Memory B cell (primary cell): ENCODE results near the gene BANF1.

Experiments used
- ATAC-seq: fragments of 150-1000 bp; cut with Tn5 transposase; 2 replicates; pipeline ENCODE4 v1.10.0; 2021; ENCODE audit warnings: low read depth, mild to moderate bottlenecking, moderate library complexity
- DNase-seq, 2 donors: peaks; one replicate each; pipeline ENCODE4 v3.0.0; 2022; ENCODE audit warnings: low spot score in 2 of 2
- H3K27ac Mint-ChIP-seq: one replicate; pipeline ENCODE4 v1.8.0; 2022; ENCODE audit warnings: mild to moderate bottlenecking, moderate library complexity, mixed read lengths
- H3K27me3 Mint-ChIP-seq: one replicate; pipeline ENCODE4 v1.8.0; 2022; ENCODE audit warnings: mixed read lengths
- H3K36me3 Mint-ChIP-seq: one replicate; pipeline ENCODE4 v1.8.0; 2022; ENCODE audit warnings: mild to moderate bottlenecking, mixed read lengths
- H3K4me1 Mint-ChIP-seq: one replicate; pipeline ENCODE4 v1.8.0; 2022; ENCODE audit warnings: mixed read lengths
- H3K4me3 Mint-ChIP-seq: one replicate; pipeline ENCODE4 v1.8.0; 2022; ENCODE audit warnings: mild to moderate bottlenecking, moderate library complexity, mixed read lengths
- H3K9me3 Mint-ChIP-seq: one replicate; pipeline ENCODE4 v1.8.0; 2022; ENCODE audit warnings: mixed read lengths

BANF1 gene

GRCh38 chr11:66050581-66051231 lies 48.4 kb downstream of the BANF1 start:
- no peak for ATAC-seq
- peaks cover 3% of the 10 kb centered on the region for H3K27me3 Mint-ChIP-seq

DNA sequence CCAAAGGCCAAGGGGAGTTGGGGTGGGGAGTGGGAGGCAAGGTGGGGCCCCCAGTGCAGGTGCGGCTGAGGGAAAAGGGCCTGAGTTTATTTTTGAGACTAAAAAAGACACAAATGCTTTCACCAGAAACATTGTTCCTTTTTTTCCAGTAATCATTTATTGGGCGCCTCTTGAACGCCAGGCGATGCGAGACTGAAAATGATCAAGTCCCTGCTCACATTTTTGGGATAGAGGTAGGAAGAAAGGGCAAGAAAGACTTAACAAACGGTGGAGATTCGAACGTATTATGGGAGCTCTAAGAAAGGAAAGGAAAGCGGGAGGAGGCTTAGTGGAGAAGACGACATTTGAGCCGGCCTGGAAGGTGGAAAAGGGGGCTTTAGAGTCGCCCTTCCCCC lies 49.1 kb downstream of the BANF1 start:
- ATAC-seq (no peak), DNase-seq (no peak)
- Mint-ChIP-seq H3K36me3 (peaks cover 15% of the 10 kb centered on the region), H3K4me1 (peaks cover 19% of the 10 kb centered on the region), H3K27me3 (peaks cover 3% of the 10 kb centered on the region), H3K9me3 (no peaks in the 10 kb centered on the region), H3K27ac (peak overlapping the region; percentile 90), H3K4me3 (peak overlapping the region; percentile 99)

More at GRCh38 chr11:66050581-66051231, 48.4 kb downstream of the BANF1 start:
- DNase-seq, result no peak
- no peaks in the 10 kb centered on the region for H3K9me3 Mint-ChIP-seq
- H3K27ac Mint-ChIP-seq, result peak overlapping the region; percentile 90
- H3K4me3 Mint-ChIP-seq, result peak overlapping the region; percentile 99
- peaks cover 19% of the 10 kb centered on the region for H3K4me1 Mint-ChIP-seq
- H3K36me3 Mint-ChIP-seq, result peaks cover 13% of the 10 kb centered on the region

- H3K36me3 Mint-ChIP-seq, result peaks cover 15% of the 10 kb centered on the region
- H3K9me3 Mint-ChIP-seq, result no peaks in the 10 kb centered on the region
- peak; percentile 91 for ATAC-seq
- H3K4me1 Mint-ChIP-seq, result peaks cover 19% of the 10 kb centered on the region
- peak within 1 kb of the TSS; percentile 98 for H3K27ac Mint-ChIP-seq
- peak; percentile 83 to 87 for DNase-seq
- peaks cover 3% of the 10 kb centered on the region for H3K27me3 Mint-ChIP-seq
- peak within 1 kb of the TSS; percentile 99 for H3K4me3 Mint-ChIP-seq
Measured at GRCh38 chr11:66051766-66052663, 49.7 kb downstream of the BANF1 start, which contains the start of gene SF3B2. SF3B2 (plus strand) TSS chr11:66052364; CDS start chr11:66052385, 21 bp downstream.

- H3K4me1 Mint-ChIP-seq, result peaks cover 19% of the 10 kb centered on the region
- peak overlapping the region; percentile 98 for H3K27ac Mint-ChIP-seq
- peaks cover 18% of the 10 kb centered on the region for H3K36me3 Mint-ChIP-seq
- H3K27me3 Mint-ChIP-seq, result peaks cover 3% of the 10 kb centered on the region
- ATAC-seq, result no peak
- no peaks in the 10 kb centered on the region for H3K9me3 Mint-ChIP-seq
- peak overlapping the region; percentile 99 for H3K4me3 Mint-ChIP-seq
- no peak for DNase-seq
Measured at GRCh38 chr11:66052664-66052982, 50.3 kb downstream of the BANF1 start.
